HG03280 (cell line): Measurements from ENCODE around the gene TENM4.
"Not testable (repeated sequence)": the region's sequence is repeated elsewhere in the genome, so short reads cannot be mapped to it uniquely, and the experiment has no call there.

Source experiments
- ATAC-seq: cut with Tn5 transposase; IDR thresholded peaks from one replicate; pipeline ENCODE4 v1.9.1; 2021; ENCODE audit warnings: mild to moderate bottlenecking, moderate library complexity; ENCODE audit not compliant: unreplicated experiment

The TENM4 gene

DNA sequence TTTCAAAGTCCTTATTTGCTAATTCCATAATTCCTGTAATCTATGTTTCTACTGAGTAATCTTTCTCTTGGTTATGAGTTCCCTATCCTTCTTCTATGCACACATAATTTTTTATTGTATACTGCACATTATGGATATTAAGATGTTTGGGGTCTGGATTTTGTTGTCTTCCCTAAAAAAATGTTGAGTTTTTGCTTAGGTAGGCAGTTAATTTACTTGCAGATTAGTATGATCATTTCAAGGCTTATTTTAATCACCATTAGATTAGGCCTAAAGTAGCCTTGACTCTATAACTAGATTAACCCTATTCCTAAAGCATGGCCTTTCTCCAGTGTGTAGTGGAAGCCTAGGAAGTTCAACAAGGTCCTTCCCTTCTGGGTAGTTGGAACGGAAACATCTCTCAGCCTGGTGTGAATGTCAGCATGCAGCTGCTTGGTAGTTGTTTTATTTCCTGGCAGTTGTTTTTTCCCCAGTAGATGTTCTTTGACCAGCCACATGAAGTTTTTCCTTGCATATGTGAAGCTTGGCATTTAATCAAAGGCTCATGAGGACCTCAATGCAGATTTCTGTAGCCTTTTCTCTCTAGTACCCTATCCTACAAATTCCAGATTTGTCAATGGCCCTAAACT is 446.9 kb downstream of the TENM4 start:
- ATAC-seq, result no peak

DNA sequence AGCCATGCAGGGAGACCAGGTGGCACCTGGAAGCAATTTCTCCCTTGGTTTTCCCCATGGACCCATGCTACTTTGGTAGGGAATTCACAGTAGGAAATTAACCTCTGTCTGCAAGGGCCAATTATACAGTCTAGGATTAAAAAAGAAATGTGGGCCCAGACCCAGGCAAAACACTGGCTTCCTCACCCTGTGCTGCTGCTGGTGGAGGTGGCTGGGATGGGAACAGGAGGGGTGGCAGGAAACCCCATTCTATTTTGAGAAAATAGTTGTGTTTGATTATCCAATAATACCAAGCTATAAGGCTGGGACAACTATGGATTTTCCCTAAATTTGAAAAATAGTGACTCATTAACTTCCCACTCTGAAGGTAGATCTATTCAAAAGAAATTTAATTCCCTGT is 449.1 kb downstream of the TENM4 start:
- ATAC-seq, result no peak

DNA sequence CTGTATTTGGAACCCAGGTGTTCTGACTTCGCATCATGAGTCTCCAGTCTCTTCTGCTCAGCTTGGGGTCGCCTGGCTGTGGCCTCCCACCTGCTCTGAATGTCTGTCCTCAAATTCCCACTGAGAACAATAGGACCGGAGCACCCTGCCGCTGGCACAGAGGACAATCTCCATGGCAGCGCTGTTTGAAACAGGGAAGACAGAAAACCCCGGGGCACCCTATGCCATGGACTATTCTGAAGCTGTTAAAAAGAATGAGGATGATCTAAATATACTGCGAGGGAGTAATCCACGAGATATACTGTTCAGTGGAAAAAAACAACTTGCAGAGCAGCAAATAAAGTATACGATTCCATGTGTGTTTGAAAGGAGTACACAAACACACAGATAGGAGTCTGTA is 450.6 kb downstream of the TENM4 start:
- ATAC-seq, result no peak

DNA sequence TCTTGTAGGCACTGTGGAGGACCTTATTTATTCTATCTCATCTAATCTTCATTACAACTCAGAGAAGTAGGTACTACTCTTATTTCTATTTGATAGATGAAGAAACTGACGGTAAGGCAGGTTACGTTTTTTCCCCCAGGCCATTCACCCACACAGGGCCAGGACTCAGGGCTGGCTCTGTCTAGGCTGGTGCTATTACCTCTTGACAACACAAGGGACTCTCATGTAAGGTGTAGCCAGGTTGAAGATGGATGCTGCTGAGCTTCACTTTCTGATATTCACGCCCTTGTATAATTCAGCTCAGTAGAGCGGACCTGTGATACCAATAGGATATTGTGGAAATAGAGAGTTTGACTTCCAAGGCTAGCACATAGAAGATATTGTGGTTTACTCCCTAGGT is 453.1 kb downstream of the TENM4 start:
- no peak for ATAC-seq

DNA sequence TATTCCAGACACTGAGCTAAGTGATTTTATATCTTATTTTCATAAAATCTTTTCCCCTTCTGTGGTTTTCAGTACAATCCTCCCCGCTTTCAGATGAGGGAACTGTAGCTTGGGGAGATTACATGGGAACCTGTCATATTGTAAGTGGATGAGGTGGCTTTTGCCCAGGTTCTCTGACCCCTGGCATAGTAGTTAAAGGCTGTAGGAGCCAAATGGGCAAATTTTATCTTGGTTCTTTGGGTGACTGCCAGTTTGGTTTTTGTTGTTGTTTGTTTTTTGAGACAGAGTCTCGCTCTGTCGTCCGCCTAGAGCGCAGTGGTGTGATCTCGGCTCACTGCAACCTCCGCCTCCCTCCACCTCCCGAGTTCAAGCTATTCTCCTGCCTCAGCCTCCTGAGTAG is 454.5 kb downstream of the TENM4 start:
- no peak for ATAC-seq

DNA sequence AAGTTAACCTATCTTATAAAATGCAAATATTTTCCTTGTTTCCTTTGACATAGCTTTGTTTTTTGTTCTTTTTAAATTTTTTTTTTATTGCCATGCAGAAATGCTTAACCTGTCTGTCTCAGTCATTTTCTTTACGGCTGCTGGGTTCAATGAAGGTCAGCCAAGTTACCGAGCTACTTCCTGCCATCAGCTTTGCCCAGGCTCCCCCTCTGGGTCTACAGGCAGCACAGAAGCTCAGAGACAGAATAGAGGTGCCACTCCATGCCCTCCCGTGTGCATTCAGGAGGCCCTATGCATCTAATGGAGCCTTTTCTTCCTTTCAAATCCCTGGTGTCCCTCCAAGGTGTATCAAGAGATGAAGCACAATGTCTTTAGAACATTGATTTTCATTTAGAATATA is 455.2 kb downstream of the TENM4 start:
- no peak for ATAC-seq

DNA sequence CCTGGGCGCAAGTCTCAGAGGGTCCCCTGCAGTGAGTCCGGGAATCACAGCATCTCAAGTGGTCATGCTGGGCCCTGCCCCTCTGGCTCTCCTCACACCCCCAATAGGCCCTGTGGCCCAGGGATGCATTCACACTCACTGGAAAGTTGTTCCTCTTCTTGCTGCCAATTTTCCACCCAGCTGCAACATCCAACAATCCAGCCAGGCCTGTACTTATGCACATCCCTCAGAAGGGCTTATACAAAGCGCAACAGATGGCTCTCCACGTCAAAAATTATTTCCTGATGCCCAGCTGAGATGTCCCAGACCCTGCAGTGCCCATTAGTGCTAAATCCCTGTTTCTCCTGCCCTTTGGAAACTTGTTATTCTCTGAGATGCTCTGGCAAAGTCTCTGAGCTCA is 458.4 kb downstream of the TENM4 start:
- ATAC-seq, result no peak

DNA sequence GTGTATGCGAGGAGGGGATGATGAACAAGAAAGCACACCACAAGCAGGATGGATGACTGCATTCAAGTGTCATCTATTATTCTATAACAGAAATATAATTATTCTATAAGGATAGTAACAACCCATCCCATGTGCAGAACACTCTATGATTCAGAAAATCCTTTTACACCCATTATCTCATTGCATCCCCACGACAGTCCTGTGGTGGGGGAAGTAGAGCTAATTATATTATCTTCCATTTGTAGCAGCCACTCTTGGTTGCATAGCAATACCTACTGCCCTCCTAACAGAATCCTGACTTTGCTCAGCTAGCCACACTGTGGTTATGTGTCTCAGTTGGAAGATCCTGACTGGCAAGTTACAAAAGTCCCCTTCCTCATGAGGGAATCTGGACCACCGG is 459.7 kb downstream of the TENM4 start:
- no peak for ATAC-seq

DNA sequence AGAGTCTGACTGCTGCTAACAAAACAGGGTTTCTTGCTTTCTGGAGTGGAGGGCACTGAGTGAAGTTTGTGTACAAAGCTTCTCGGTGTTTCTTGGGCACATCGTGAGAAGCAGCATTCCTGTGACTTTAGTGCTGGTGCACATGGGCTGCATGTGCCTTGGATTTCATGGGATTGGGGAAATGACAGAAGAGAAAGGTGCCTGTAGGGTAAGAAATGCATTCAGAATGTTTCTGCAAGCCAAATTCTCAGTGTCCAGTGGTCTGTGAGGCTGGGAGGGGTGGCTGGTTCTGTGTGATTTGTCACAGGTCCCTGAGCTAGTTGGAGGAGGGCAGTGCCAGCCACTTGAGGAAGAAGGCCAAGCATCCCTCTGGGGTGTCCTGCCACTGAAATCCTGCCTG is 462.0 kb downstream of the TENM4 start:
- no peak for ATAC-seq

DNA sequence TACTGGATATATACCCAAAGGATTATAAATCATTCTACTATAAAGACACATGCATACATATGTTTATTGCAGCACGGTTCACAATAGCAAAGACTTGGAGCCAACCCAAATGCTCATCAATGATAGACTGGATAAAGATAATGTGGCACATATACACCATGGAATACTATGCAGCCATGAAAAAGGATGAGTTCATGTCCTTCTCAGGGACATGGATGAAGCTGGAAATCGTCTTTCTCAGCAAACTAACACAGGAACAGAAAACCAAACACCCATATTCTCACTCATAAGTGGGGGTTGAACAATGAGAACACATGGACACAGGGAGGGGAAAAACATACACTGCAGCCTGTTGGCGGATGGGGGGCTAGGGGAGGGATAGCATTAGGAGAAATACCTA is 463.0 kb downstream of the TENM4 start:
- not testable (repeated sequence) for ATAC-seq

DNA sequence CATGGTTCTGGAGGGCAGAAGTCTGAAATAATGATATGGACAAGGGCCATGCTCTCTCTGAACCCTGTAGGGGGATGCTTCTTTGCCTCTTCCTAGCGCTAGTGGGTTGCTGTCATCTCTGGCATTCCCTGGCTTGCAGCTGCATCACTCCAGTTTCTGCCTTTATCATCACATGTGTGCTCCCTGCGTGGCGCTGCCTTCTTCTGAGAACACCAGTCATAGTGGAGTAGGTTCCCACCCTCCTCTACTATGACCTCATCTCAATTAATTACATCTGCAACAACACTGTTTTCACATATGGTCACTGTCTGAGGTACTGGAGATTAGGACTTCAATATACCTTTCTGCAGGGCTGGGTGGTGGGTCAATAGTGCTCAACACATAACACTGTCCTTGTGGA is 463.8 kb downstream of the TENM4 start:
- no peak for ATAC-seq

DNA sequence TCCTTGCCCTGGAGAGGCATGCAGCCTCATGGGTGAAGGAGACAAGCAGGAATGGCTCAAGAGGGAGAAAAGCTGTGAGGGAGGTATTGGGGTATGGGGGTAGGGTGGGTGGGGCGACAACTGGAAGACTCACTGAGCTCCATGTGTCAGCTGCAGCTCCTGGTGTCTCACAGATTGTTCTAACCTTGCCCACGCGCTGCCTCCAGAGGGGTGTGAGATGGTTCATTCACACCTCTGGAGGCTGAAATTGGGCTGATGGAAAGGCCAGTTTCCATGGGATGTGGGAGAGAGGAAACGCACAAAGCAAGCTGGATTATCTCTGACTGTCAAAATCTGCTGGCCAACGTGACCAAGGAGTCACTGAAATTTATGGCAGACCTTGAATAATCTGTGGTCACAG is 465.7 kb downstream of the TENM4 start:
- ATAC-seq, result no peak

DNA sequence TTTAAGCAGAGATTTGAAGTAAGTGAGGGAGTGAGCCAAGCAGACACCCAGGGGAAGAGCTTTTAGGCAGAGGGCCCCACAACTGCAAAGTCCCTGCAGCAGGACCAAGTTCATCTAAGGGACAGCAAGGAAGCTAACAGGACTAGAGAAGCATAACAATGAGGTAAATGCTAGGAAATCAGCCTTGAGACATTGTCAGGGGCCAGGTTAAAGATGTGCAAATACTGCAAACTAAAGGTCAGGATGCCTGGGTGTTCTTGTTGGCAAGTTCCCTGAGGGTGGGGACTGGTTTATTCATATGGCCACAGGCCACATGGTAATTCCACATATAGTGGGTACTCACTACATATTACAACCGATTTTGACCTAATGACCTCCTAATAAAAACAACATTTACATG is 467.0 kb downstream of the TENM4 start:
- ATAC-seq, result no peak

DNA sequence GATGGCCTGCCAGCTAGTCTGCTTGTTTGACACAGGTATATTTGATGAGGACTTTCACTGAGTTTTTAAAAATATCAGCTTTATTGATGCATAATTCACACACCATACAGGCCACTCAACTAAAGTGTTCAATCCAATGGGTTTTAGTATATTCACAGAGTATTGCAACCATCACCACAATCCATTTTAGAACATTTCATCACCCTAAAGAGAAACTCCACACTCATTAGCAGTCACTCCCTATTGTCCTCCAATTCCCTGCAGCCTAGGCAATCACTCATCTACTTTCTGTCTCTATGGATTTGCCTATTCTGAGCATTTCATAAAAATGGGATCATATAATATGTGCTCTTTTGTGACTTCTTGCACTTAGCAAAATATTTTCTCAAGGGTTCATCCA is 468.2 kb downstream of the TENM4 start:
- ATAC-seq, result no peak

DNA sequence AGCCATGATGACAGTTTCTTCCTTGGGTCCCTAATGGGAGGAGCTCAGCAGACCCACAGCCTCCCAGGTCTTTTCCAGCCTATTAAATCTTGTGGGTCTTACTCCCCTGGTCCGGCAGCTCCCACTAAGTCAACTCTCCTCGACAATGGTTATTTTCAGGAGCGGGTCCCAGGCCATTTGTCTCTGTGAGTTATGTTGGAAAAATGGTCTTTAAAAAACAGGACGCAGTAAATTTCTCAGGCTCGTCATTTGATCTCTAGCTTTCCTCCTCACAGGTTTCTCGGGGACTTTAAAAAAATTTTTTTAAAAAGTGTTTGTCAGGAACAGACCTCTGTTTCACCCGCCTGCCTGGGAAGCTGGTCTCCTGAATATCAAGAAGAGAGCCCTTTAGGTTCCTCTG is 468.7 kb downstream of the TENM4 start:
- no peak for ATAC-seq

DNA sequence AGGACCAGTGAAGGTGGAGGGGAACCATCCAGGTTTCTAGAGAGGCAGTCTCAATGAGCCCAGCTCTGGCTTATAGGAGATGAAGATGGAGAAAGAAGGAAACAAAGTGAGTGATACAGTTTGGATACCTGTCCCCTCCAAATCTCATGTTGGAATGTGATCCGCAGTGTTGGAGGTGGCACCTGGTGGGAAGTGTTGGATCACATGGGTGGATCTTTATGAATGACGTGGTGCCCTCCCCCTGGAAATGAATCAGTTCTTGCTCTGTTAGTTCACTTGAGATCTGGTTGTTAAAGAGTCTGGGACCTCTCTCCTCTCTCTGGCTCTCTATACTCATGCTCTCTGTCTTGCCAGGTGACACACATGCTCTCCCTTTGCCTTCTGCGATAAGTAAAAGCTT is 473.0 kb downstream of the TENM4 start:
- ATAC-seq, result no peak

DNA sequence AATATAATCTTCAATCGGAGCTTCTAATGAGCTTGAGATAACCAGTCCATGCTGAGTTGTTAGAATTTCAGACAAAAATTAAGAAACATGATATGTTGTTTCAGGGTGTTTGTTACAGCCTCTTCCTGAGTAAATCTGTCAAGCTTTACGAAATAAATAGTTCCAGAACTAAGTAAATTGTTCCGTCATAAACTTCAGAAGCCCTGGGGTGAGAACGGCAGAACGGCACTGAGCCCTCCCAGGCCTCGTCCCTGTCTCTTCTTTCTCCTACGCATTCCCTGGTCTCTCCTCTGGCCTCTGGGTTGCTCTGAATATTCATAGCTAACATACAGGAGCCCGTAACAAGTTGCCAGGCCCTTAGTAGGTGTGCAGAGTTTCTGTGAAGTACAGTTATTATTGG is 475.4 kb downstream of the TENM4 start:
- ATAC-seq, result no peak

DNA sequence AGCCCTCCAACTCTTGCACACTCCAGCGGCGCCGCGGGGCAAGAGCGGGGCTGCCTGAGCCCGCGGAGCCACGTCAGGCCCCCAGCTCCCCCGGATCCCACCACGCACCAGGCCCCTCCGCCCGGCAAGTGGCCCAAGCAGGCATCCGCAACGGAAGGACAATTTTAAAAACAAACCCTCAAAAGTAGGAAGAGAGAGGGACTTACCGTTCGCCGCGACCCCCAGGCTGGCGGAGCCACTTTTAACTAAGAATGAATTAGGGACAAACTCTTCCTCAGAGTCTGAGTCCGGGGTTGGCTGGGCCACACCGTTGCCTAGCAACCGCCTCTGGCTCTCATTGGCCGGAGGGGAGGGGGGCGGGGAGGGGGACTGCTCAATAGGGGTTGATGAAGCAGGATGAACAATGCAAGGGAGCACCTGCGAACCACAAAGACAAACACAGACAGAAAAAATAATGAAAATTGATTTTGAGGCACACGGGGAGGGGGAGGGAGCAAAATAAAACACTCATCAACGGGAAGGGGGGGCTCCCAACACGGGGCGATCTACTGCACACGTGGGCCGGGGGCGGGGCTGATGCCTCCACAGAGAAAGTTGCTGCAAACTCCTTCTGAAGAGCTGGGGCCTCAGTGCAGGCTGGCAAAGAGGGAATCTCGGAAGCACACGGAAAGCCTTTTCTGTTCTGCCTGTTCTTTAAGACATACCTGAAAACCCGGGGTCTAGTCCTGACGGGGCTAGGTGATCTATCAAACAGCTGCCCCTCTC is 478.7 kb downstream of the TENM4 start:
- ATAC-seq, result no peak

DNA sequence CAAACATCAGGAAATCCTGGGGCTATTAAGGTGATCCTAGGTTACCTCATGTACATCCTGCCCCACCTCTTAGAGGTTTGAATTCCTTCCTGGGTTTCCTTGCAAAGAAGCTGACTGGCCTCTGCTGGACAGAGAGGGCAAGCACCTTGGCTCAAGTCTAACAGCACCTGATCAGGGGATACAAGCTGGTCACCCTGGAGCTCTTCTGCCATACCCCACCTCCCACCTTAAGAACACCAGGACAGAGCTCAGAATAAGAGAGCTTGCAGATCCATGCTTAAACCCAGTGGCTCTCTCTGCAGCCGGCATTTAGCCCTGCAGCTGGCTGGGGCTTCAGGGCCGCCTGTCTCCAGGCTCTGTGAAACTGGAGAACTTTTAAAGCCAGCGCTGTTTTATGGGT is 479.6 kb downstream of the TENM4 start:
- no peak for ATAC-seq

DNA sequence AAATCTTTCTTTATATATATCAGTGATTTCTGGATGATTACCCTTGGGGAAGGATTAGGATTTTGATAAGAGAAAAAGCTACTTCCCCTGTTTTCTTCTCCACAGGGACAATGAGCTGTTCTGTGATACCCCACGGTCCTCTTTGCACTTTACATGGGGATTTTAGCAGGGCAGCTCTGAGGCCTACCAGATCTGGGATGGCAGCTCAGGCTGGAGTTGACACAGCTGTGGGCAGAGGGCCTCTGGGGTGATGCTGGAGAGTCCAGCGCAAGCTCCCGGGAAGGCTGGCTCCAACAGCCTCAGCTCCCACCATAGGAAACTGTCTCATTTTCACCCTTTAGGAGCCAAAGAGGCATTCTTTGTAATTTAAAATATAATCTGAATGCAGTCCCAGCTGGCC is 482.4 kb downstream of the TENM4 start:
- no peak for ATAC-seq

DNA sequence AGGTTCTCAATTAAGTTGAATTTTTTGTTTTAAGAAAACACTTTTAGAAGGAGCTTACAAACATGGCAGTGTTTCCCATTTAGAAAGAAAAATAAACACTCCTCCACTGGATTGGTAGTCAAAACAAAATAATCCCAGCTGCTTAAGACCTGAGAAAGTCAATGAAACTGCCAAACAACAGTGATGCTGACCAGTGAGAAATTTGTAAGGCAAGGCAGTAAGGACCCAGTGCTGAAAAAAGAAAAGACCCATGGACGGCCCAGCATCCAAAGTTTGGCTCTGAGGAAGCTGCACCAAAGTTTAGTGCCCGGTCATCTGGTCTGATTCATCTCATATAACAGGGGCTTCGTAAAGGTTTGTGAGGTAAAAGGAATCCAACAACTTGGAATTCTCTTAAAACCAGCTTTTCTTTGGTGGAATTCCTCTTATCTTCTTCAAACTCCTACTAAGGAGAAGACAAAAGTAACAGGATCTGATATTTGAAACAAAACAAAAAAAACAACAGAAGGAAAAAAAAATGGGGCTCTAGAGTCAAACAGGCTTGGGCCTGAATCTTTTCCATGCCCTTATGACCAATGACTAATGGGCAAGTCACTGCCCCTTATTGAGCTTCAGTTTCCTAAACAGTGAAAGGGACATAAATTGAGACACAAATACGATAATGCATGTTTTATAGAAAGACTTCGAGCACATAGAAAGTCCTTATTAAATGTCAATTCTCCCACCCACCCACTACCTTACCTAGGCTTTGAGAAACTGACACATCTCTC is 483.2 kb downstream of the TENM4 start:
- ATAC-seq, result no peak

DNA sequence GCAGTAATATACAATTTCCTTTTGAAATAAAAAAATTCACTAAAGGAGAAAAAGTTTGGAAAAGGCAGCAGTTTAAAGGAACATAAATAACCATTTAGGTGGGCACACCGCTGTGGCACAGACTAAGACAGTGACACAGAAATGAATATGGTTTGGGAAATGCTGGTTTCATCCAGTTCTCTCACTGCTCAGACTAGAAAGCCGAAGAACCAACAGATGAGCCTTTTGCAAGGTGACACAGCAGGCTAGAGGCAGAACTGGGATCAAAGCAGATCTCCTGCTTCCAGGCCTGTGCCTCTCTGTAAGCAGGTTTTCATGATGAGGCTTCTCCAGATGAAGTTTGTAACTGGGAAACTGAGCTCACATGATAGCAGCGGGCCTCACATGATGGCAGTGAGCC is 486.1 kb downstream of the TENM4 start:
- no peak for ATAC-seq
